Esophagus squamous epithelium (tissue), 4 donors: ENCODE results near the gene TUBB6.

Experiments used
- CTCF ChIP-seq, 6 experiments: fragments of 450-650 bp in 4 of 6; fragments of 200-600 bp in 2 of 6; sonication (generic) in 2 of 6; IDR thresholded peaks; one replicate each; pipeline ENCODE4 v1.5.1; 2016 to 2019; ENCODE audit warnings: antibody characterized with exemption in 6 of 6, mild to moderate bottlenecking in 4 of 6, moderate library complexity in 4 of 6
- POLR2A ChIP-seq, 4 donors: fragments of 450-650 bp; IDR thresholded peaks; one replicate each; pipeline ENCODE4 v1.6.1; 2017; ENCODE audit warnings: antibody characterized with exemption in 4 of 4, mild to moderate bottlenecking in 4 of 4, moderate library complexity in 3 of 4

- TF ChIP-seq CTCF (IDR thresholded peaks at IDR 0.05) (no peak), POLR2A (IDR thresholded peaks at IDR 0.05) (no peak)
Observed at GRCh38 chr18:12366379-12366778, 58.3 kb downstream of the TUBB6 start.
